GM18909 (cell line): ENCODE measurements around the gene CCBE1.
"Not testable (repeated sequence)": the region's sequence is repeated elsewhere in the genome, so short reads cannot be mapped to it uniquely, and the experiment has no call there.

Experiments
- ATAC-seq: cut with Tn5 transposase; IDR thresholded peaks from one replicate; pipeline ENCODE4 v1.9.1; 2021; ENCODE audit warnings: mild to moderate bottlenecking; ENCODE audit not compliant: unreplicated experiment, poor library complexity

CCBE1 gene

GRCh38 chr18:59697236-59697932 is at the start of gene CCBE1:
TSS of gene CCBE1 (minus strand) at chr18:59697423.
- no peak for ATAC-seq

- ATAC-seq, result no peak
Observed at GRCh38 chr18:59744271-59744721, 47.1 kb upstream of the CCBE1 start.

- ATAC-seq, result no peak
Observed at GRCh38 chr18:59743566-59743965, 46.3 kb upstream of the CCBE1 start.

GRCh38 chr18:59742325-59743111 is 45.3 kb upstream of the CCBE1 start:
- no peak for ATAC-seq

- ATAC-seq, result no peak
Observed at GRCh38 chr18:59740141-59740540, 42.9 kb upstream of the CCBE1 start.

GRCh38 chr18:59737776-59738300 is 40.6 kb upstream of the CCBE1 start:
- no peak for ATAC-seq

GRCh38 chr18:59737335-59737734 is 40.1 kb upstream of the CCBE1 start:
- ATAC-seq, result not testable (repeated sequence)

GRCh38 chr18:59736061-59736460 is 38.8 kb upstream of the CCBE1 start:
- no peak for ATAC-seq

GRCh38 chr18:59735269-59735860 is 38.1 kb upstream of the CCBE1 start:
- ATAC-seq, result no peak

GRCh38 chr18:59733421-59733820 is 36.2 kb upstream of the CCBE1 start:
- ATAC-seq, result no peak

GRCh38 chr18:59730896-59731295 is 33.7 kb upstream of the CCBE1 start:
- ATAC-seq, result no peak

GRCh38 chr18:59729781-59730180 is 32.6 kb upstream of the CCBE1 start:
- no peak for ATAC-seq

GRCh38 chr18:59728816-59729215 is 31.6 kb upstream of the CCBE1 start:
- no peak for ATAC-seq

- ATAC-seq, result no peak
Observed at GRCh38 chr18:59725142-59725541, 27.9 kb upstream of the CCBE1 start.

- no peak for ATAC-seq
Observed at GRCh38 chr18:59724103-59724502, 26.9 kb upstream of the CCBE1 start.

GRCh38 chr18:59721931-59722330 is 24.7 kb upstream of the CCBE1 start:
- no peak for ATAC-seq

GRCh38 chr18:59721211-59721610 is 24.0 kb upstream of the CCBE1 start:
- ATAC-seq, result no peak

- ATAC-seq, result no peak
Observed at GRCh38 chr18:59719544-59720181, 22.4 kb upstream of the CCBE1 start.

- no peak for ATAC-seq
Observed at GRCh38 chr18:59718464-59719157, 21.4 kb upstream of the CCBE1 start.

- ATAC-seq, result no peak
Observed at GRCh38 chr18:59718108-59718463, 20.9 kb upstream of the CCBE1 start.
